Panc1 (cell line): Measurements from ENCODE around the gene TRAFD1. TPM values are rescaled to one million over a fixed set of nuclear protein-coding genes. Genes with fewer than 3 reads are reported as not detected.

Source experiments
- ATAC-seq: fragments of 200-7000 bp; cut with Tn5 transposase; 2 replicates; pipeline ENCODE4 v1.9.1; 2020; ENCODE audit warnings: mild to moderate bottlenecking, moderate library complexity
- BruUV-seq: library from RNA; stranded (reverse); fragments of 400-500 nt; replicated peaks from 2 replicates; lab custom pipeline; 2021; lab: Mats Ljungman, UMichigan
- CTCF ChIA-PET: fragments of 300-600 bp; sonication (Branson Sonifier 250); formaldehyde crosslinking; loops from one replicate; lab custom pipeline; 2022; ENCODE audit warnings: antibody characterized with exemption; lab: Charles Lee
- POLR2A ChIA-PET: fragments of 300-600 bp; sonication (Branson Sonifier 250); formaldehyde crosslinking; loops from one replicate; lab custom pipeline; 2022; ENCODE audit warnings: antibody characterized with exemption; lab: Charles Lee
- DNase-seq: peaks from one replicate; pipeline ENCODE4 v3.0.0-alpha.2; 2010; ENCODE audit warnings: low read depth, low spot score
- H3K27ac ChIP-seq: 2 replicates; pipeline ENCODE4 v1.5.1; 2011; ENCODE audit warnings: mild to moderate bottlenecking, low read length, inconsistent platforms
- H3K27me3 ChIP-seq: fragments of 200-500 bp; sonication (Bioruptor generic); 2 replicates; pipeline ENCODE4 v1.6.0; 2014; ENCODE audit warnings: low read length, inconsistent platforms; ENCODE audit not compliant: control insufficient read depth, insufficient read depth
- H3K36me3 ChIP-seq: fragments of 200-500 bp; sonication (Bioruptor generic); 2 replicates; pipeline ENCODE4 v1.5.1; 2014; ENCODE audit warnings: inconsistent platforms, mild to moderate bottlenecking, low read length, moderate library complexity; ENCODE audit not compliant: control insufficient read depth, insufficient read depth
- H3K4me1 ChIP-seq: 2 replicates; pipeline ENCODE4 v1.5.1; 2011; ENCODE audit warnings: inconsistent platforms, mild to moderate bottlenecking, low read length, moderate library complexity; ENCODE audit not compliant: control insufficient read depth, insufficient read depth
- H3K4me3 ChIP-seq, 2 experiments: 2 replicates each; pipeline ENCODE4 v1.5.1; 2011 to 2012; ENCODE audit warnings: low read depth in 2 of 2, low read length in 2 of 2, mild to moderate bottlenecking in 2 of 2, inconsistent platforms in 1 of 2, moderate library complexity in 1 of 2
- H3K9me3 ChIP-seq: fragments of 200-500 bp; sonication (Bioruptor generic); 2 replicates; pipeline ENCODE4 v1.5.1; 2014; ENCODE audit warnings: low read depth, mild to moderate bottlenecking, inconsistent platforms, low read length, moderate library complexity; ENCODE audit not compliant: control insufficient read depth, insufficient read depth
- CTCF ChIP-seq: fragments of 450-650 bp; IDR thresholded peaks from 2 replicates; pipeline ENCODE4 v1.5.1; 2017; ENCODE audit warnings: mild to moderate bottlenecking
- POLR2AphosphoS5 ChIP-seq: IDR thresholded peaks from 2 replicates; pipeline ENCODE4 v1.6.1; 2012; ENCODE audit warnings: mild to moderate bottlenecking, low read depth, low read length, moderate library complexity
- REST ChIP-seq, 2 experiments: IDR thresholded peaks; 2 replicates each; pipeline ENCODE4 v1.6.1; 2011 to 2012; ENCODE audit warnings: low read depth in 2 of 2, control low read depth in 1 of 2, low read length in 1 of 2, mild to moderate bottlenecking in 1 of 2, moderate library complexity in 1 of 2; ENCODE audit not compliant: insufficient read depth in 1 of 2
- SIN3A ChIP-seq: IDR thresholded peaks from 2 replicates; pipeline ENCODE4 v1.6.1; 2012; ENCODE audit warnings: low read depth, mild to moderate bottlenecking, low read length, moderate library complexity, borderline replicate concordance; ENCODE audit not compliant: insufficient read depth
- TCF7L2 ChIP-seq: IDR thresholded peaks from 2 replicates; pipeline ENCODE4 v1.6.1; 2011; ENCODE audit warnings: mild to moderate bottlenecking, low read depth, low read length, inconsistent platforms
- in situ Hi-C: cut with HindIII; loops from 2 replicates; pipeline ENCODE4 v1.10.0; 2016; ENCODE audit warnings: low sequenced_read_pairs, low pct_unique_long_range_greater_than_20kb
- intact Hi-C: fragments of 100-400 bp; cut with micrococcal nuclease; formaldehyde crosslinking; loops from one replicate; pipeline ENCODE4 v1.10.0; 2022; ENCODE audit not compliant: unreplicated experiment
- total RNA-seq: library from RNA; stranded (reverse); gene quantifications from one replicate; pipeline ENCODE4 v1.2.1, GENCODE V29; 2021; ENCODE audit not compliant: unreplicated experiment

The TRAFD1 gene
- total RNA-seq, 1 experiment from 2014 or later, result 32.9 TPM

- in situ Hi-C loops, result no loop called here
- peaks cover 5% of the 10 kb centered on the region; the same call in 1 of the 2 replicates for H3K36me3 ChIP-seq
- ChIA-PET POLR2A (no interaction called here), CTCF (no interaction called here)
- H3K4me3 ChIP-seq, result no peak overlapping the region
- peaks cover 11% of the 10 kb centered on the region; the same call in 1 of the 2 replicates for H3K4me1 ChIP-seq
- BruUV-seq, result no TSS peak
- no peak for TF ChIP-seq POLR2AphosphoS5
- no peak for TF ChIP-seq CTCF
- TF ChIP-seq SIN3A, result no peak
- TF ChIP-seq TCF7L2, result no peak
- no peak for TF ChIP-seq REST (IDR thresholded peaks at IDR 0.05; ENCODE audit: insufficient read depth in 1 of 2, low read depth in 2 of 2, low read length in 1 of 2)
- ATAC-seq, result no peak
- H3K27me3 ChIP-seq, result no peaks in the 10 kb centered on the region
- H3K27ac ChIP-seq, result no peak overlapping the region
- DNase-seq, result no peak
- no peaks in the 10 kb centered on the region for H3K9me3 ChIP-seq
- intact Hi-C loops, result no loop called here
Measured at GRCh38 chr12:112134731-112135130, 9.4 kb downstream of the TRAFD1 start.

GRCh38 chr12:112140728-112141127 is 15.4 kb downstream of the TRAFD1 start:
- Histone ChIP-seq H3K4me1 (no peaks in the 10 kb centered on the region), H3K36me3 (peaks cover 14% of the 10 kb centered on the region; the same call in 1 of the 2 replicates), H3K4me3 (no peak overlapping the region), H3K9me3 (no peaks in the 10 kb centered on the region), H3K27ac (no peak overlapping the region), H3K27me3 (no peaks in the 10 kb centered on the region)
- BruUV-seq, result TSS peak; percentile 44
- ChIA-PET CTCF (no interaction called here), POLR2A (no interaction called here)
- intact Hi-C loops, result no loop called here
- ATAC-seq (no peak), DNase-seq (no peak)
- in situ Hi-C loops, result no loop called here
- no peak for TF ChIP-seq TCF7L2
- TF ChIP-seq CTCF, result no peak
- TF ChIP-seq POLR2AphosphoS5, result no peak
- TF ChIP-seq SIN3A, result no peak
- no peak for TF ChIP-seq REST (IDR thresholded peaks at IDR 0.05; ENCODE audit: insufficient read depth in 1 of 2, low read depth in 2 of 2, low read length in 1 of 2)
